Neutrophil (primary cell): ENCODE results near the gene ZC3H15.
"Not testable (repeated sequence)": the region's sequence is repeated elsewhere in the genome, so short reads cannot be mapped to it uniquely, and the experiment has no call there.

Source experiments
- H3K27ac ChIP-seq: fragments of 200-600 bp; sonication (generic); 2 replicates; pipeline ENCODE4 v1.5.1; 2016; ENCODE audit warnings: mild to moderate bottlenecking, moderate library complexity
- H3K27me3 ChIP-seq: fragments of 200-600 bp; sonication (generic); 2 replicates; pipeline ENCODE4 v1.6.0; 2016; ENCODE audit warnings: mild to moderate bottlenecking
- H3K36me3 ChIP-seq: fragments of 200-600 bp; sonication (generic); 2 replicates; pipeline ENCODE4 v1.5.1; 2017
- H3K4me1 ChIP-seq, 2 experiments: fragments of 200-600 bp in 1 of 2; sonication (generic) in 1 of 2; 1 replicate in 1 of 2; 2 replicates in 1 of 2; pipeline versions ENCODE4 v1.5.1 to v1.6.1; 2013 to 2016; ENCODE audit warnings: low read depth in 1 of 2, low read length in 1 of 2, mild to moderate bottlenecking in 1 of 2, moderate library complexity in 1 of 2; ENCODE audit not compliant: control insufficient read depth in 1 of 2, insufficient read depth in 1 of 2
- H3K4me3 ChIP-seq, 2 experiments: fragments of 200-600 bp in 1 of 2; sonication (generic) in 1 of 2; 1 replicate in 1 of 2; 2 replicates in 1 of 2; pipeline ENCODE4 v1.5.1; 2013 to 2016; ENCODE audit warnings: low read depth in 1 of 2, low read length in 1 of 2, mild to moderate bottlenecking in 1 of 2, moderate library complexity in 1 of 2
- H3K9me3 ChIP-seq: fragments of 200-600 bp; sonication (generic); 2 replicates; pipeline ENCODE4 v1.5.1; 2016
- TF ChIP-seq, protein P1 (sequence below): fragments of 200-600 bp; sonication (generic); IDR thresholded peaks from 2 replicates; pipeline ENCODE4 v1.5.1; 2016; ENCODE audit warnings: antibody characterized with exemption

The ZC3H15 gene

DNA sequence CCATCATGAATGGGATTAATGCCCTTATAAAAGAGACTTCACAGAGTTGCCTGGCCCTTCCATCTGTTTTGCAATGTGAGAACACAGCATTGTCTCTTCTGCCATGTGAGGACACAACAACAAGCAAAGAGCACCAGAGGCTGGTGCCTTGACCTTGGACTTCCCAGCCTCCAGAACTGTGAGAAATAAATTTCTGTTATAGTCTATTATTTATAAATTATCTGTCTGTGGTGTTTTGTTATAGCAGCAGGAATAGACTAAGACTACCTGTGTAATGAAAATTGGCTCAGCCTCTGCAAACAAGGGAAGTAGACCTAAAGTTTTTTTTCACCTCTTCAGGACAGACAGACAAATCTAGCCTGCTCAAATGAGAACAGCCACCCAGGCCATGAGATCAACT, 19.3 kb upstream of the ZC3H15 start:
- Histone ChIP-seq H3K27me3 (no peaks in the 10 kb centered on the region), H3K36me3 (no peaks in the 10 kb centered on the region), H3K9me3 (no peaks in the 10 kb centered on the region), H3K4me1 (no peaks in the 10 kb centered on the region), H3K4me3 (no peak overlapping the region), H3K27ac (no peak overlapping the region)
- TF ChIP-seq, protein P1, sequence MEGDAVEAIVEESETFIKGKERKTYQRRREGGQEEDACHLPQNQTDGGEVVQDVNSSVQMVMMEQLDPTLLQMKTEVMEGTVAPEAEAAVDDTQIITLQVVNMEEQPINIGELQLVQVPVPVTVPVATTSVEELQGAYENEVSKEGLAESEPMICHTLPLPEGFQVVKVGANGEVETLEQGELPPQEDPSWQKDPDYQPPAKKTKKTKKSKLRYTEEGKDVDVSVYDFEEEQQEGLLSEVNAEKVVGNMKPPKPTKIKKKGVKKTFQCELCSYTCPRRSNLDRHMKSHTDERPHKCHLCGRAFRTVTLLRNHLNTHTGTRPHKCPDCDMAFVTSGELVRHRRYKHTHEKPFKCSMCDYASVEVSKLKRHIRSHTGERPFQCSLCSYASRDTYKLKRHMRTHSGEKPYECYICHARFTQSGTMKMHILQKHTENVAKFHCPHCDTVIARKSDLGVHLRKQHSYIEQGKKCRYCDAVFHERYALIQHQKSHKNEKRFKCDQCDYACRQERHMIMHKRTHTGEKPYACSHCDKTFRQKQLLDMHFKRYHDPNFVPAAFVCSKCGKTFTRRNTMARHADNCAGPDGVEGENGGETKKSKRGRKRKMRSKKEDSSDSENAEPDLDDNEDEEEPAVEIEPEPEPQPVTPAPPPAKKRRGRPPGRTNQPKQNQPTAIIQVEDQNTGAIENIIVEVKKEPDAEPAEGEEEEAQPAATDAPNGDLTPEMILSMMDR = no peak

DNA sequence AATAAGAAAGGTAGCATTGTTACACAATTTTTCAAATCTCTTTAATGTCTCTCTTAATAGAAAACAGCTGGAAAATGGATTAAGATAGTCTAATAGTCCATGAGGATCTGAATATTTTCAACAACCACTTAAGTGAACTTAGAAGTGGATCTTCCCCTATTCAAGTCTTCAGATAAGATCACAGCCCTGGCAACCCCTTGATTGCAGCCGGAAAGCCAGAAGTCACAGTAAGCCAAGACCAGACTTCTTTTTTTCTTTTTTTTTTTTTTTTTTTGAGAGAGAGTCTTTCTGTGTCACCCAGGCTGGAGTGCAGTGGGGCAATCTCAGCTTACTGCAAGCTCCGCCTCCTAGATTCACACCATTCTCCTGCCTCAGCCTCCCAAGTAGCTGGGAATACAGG, 18.6 kb upstream of the ZC3H15 start:
- Histone ChIP-seq H3K27ac (no peak overlapping the region), H3K9me3 (no peaks in the 10 kb centered on the region), H3K36me3 (no peaks in the 10 kb centered on the region), H3K4me3 (no peak overlapping the region), H3K27me3 (no peaks in the 10 kb centered on the region), H3K4me1 (no peaks in the 10 kb centered on the region)
- TF ChIP-seq, protein P1 = no peak

DNA sequence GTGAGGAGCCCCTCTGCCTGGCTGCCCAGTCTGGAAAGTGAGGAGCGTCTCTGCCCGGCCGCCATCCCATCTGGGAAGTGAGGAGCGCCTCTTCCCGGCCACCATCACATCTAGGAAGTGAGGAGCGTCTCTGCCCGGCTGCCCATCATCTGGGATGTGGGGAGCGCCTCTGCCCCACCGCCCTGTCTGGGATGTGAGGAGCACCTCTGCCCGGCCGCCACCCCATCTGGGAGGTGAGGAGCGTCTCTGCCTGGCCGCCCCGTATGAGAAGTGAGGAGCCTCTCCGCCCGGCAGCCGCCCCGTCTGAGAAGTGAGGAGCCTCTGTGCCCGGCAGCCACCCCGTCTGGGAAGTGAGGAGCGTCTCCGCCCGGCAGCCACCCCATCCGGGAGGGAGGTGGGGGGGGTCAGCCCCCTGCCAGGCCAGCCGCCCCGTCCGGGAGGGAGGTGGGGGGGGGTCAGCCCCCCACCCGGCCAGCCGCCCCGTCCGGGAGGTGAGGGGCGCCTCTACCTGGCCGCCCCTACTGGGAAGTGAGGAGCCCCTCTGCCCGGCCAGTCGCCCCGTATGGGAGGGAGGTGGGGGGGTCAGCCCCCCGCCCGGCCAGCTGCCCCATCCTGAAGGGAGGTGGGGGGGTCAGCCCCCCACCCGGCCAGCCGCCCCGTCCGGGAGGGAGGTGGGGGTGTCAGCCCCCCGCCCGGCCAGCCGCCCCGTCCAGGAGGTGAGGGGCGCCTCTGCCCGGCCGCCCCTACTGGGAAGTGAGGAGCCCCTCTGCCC, 13.2 kb upstream of the ZC3H15 start:
- not testable (repeated sequence) for H3K27ac ChIP-seq, H3K4me1 ChIP-seq, H3K4me3 ChIP-seq, H3K9me3 ChIP-seq, H3K36me3 ChIP-seq, H3K27me3 ChIP-seq

DNA sequence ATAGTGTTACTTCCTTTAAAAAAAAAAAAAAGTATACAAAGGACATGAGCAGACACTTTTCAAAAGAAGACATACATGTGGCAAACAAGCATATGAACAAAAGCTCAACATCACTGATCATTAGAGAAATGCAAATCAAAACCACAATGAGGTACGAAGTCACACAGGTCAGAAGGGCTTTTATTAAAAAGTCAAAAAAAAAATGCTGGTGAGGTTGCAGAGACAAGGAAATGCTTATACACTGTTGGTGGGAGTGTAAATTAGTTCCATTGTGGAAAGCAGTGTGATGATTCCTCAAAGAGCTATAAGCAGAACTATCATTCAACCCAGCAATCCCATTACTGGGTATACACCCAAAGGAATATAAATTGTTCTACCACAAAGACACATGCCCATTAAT, 11.8 kb upstream of the ZC3H15 start:
- H3K4me1 ChIP-seq, H3K36me3 ChIP-seq, H3K9me3 ChIP-seq, H3K27ac ChIP-seq, H3K4me3 ChIP-seq, H3K27me3 ChIP-seq: not testable (repeated sequence)

DNA sequence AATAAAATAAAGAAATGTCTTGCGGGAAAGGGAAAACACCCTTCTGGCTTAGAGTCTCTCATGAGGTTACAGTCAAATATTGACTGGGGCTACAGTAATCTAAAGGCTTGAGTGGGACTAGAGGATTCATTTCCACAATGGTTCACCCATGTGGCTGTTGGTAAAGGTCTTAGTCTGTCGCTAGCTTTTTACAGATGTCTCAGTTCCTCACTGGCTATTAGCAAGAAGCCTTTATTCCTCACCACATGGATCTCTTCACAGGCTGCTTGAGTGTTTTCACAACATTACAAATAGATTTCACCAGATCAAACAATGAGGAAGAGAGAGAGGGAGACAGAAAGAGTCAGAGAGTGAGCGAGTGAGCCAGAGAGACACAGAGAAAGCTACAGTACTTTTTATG, 8.3 kb upstream of the ZC3H15 start:
- Histone ChIP-seq H3K4me1 (peaks cover 0 to 3% of the 10 kb centered on the region in 2 experiments), H3K27me3 (no peaks in the 10 kb centered on the region), H3K36me3 (no peaks in the 10 kb centered on the region), H3K27ac (no peak overlapping the region), H3K4me3 (no peak overlapping the region), H3K9me3 (no peaks in the 10 kb centered on the region)
- TF ChIP-seq, protein P1 = no peak

DNA sequence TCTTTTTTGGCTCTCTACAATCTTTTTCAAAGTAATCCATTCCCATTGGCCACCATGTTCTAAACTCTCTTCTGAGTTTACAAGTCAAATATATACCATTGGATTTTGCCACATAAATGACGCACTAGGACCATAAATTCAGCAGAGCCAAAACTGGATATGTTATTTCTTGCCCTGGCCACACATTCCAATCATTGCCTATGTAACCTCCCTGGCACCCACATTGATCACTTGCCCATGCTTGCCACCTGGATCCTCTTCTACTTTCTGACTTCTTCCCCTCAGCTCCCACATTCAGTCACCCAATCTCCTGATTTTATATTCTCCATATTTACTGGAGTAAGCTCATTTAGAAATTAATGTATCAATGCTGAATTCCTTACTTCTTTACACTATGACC, 5.1 kb upstream of the ZC3H15 start:
- Histone ChIP-seq H3K27ac (no peak overlapping the region), H3K9me3 (no peaks in the 10 kb centered on the region), H3K27me3 (no peaks in the 10 kb centered on the region), H3K4me1 (peaks cover 14 to 21% of the 10 kb centered on the region in 2 experiments), H3K4me3 (no peak overlapping the region), H3K36me3 (no peaks in the 10 kb centered on the region)
- TF ChIP-seq, protein P1 = no peak
